Skeletal muscle satellite cell (primary cell): ENCODE data around the gene ZDHHC20.
"Not testable (repeated sequence)": the region's sequence is repeated elsewhere in the genome, so short reads cannot be mapped to it uniquely, and the experiment has no call there.

Experiments used
- H3K27me3 ChIP-seq: 2 replicates; pipeline ENCODE4 v1.7.0; 2013; ENCODE audit warnings: low read length; ENCODE audit not compliant: control insufficient read depth, insufficient read depth
- H3K36me3 ChIP-seq: 2 replicates; pipeline ENCODE4 v1.7.0; 2013; ENCODE audit warnings: mild to moderate bottlenecking, control low read depth, low read length; ENCODE audit not compliant: insufficient read depth
- H3K4me1 ChIP-seq: 2 replicates; pipeline ENCODE4 v1.7.0; 2013; ENCODE audit warnings: low read length; ENCODE audit not compliant: control insufficient read depth, insufficient read depth
- H3K4me2 ChIP-seq: 2 replicates; pipeline ENCODE4 v1.7.0; 2013; ENCODE audit warnings: mild to moderate bottlenecking, low read length
- H3K4me3 ChIP-seq: 2 replicates; pipeline ENCODE4 v1.7.0; 2013; ENCODE audit warnings: low read length
- H3K9ac ChIP-seq: 2 replicates; pipeline ENCODE4 v1.7.0; 2013; ENCODE audit warnings: mild to moderate bottlenecking, low read depth, low read length, moderate library complexity
- H3K9me3 ChIP-seq: replicated peaks from 2 replicates; pipeline ENCODE4 v1.7.0; 2013; ENCODE audit warnings: mild to moderate bottlenecking, control low read depth, low read length

The ZDHHC20 gene

DNA sequence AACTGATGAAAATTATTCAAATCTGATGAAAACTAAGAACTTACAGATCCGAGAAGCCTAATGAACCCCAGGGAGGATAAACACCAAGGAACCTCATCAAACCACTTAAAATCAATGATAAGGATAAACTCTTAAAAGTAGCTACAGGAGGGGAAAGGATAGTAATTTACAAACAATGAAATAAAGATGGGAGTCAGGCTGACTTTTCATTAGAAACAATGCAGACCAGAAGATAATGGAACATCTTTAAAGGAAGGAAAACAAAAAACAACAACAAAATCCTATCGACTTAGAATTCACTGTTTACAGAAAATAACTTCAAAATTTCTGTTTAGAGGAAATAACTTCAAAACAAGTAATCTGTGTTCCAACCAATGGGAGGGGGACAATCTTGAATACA is 73.4 kb downstream of the ZDHHC20 start:
- no peak overlapping the region for H3K4me2 ChIP-seq
- no peaks in the 10 kb centered on the region for H3K4me1 ChIP-seq
- H3K36me3 ChIP-seq: peaks cover 43% of the 10 kb centered on the region
- no peaks in the 10 kb centered on the region for H3K9me3 ChIP-seq
- H3K27me3 ChIP-seq: no peaks in the 10 kb centered on the region
- H3K9ac ChIP-seq: no peak overlapping the region
- no peak overlapping the region for H3K4me3 ChIP-seq

DNA sequence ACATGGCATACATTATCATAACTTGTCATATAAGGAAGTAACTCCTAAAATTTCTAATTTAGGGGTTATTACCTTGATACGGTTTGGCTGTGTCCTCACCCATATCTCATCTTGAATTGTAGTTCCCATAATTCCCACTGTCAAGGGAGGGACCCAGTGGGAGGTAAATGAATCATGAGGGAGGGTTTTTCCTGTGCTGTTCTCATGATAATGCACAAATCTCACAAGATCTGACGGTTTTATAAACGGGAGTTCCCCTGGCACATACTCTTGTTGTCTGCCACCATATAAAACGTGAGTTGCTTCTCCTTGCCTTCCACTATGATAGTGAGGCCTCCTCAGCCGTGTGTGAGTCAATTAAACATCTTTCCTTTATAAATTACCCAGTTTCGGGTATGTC is 76.0 kb downstream of the ZDHHC20 start:
- H3K4me1 ChIP-seq: no peaks in the 10 kb centered on the region
- no peak overlapping the region for H3K4me2 ChIP-seq
- H3K27me3 ChIP-seq: no peaks in the 10 kb centered on the region
- H3K4me3 ChIP-seq: no peak overlapping the region
- H3K36me3 ChIP-seq: peaks cover 37% of the 10 kb centered on the region
- H3K9me3 ChIP-seq: no peaks in the 10 kb centered on the region
- no peak overlapping the region for H3K9ac ChIP-seq

DNA sequence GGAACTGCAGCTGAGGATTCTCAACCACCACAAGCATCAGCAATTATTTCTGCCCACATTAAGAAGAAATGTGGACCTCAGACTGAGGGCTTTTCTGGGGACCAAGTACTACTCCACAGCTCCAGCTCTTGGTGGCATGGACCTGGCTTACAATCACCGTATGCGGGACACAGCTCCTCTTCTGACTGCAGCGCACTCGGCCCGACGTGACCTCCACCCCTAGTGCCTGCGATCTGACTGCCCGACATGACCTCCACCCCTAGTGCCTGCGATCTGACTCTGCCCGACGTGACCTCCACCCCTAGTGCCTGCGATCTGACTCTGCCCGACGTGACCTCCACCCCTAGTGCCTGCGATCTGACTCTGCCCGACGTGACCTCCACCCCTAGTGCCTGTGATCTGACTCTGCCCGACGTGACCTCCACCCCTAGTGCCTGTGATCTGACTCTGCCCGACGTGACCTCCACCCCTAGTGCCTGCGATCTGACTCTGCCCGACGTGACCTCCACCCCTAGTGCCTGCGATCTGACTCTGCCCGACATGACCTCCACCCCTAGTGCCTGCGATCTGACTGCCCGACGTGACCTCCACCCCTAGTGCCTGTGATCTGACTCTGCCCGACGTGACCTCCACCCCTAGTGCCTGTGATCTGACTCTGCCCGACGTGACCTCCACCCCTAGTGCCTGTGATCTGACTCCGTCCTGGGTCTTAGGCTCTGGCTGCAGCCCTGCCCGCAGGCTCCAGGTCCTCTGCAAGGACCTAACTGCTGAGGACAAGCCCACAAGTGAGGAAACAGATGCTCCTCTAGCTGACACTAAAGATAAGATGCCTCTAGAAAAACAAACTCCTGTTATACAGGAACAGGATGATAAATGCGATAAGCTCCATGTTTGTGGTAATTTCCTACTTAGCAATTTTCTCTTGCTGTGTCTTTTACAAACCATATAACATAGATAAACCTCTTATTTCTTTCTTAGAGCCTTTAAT is 81.8 kb downstream of the ZDHHC20 start:
- not testable (repeated sequence) for H3K4me1 ChIP-seq, H3K27me3 ChIP-seq, H3K4me3 ChIP-seq, H3K9me3 ChIP-seq, H3K9ac ChIP-seq, H3K4me2 ChIP-seq
- peaks cover 11% of the 10 kb centered on the region for H3K36me3 ChIP-seq

DNA sequence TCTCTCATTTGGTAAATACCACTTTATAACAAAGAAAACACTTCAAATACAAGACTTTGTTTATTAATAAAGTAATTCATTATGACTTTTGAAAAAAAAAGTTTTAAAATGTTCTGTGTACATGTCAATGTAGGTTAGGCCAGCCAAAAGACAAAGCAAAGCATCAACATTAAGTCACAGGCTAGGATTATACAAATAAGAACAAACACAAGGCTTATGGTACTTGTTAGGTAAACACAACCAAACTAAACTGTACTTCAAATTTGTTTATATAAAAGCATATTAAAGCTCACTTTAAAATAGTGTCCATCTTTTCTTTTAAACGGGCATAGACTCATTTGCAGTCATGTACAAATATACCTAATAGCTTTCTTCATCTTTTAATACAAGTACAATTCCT is 86.6 kb downstream of the ZDHHC20 start:
- H3K27me3 ChIP-seq: no peaks in the 10 kb centered on the region
- no peaks in the 10 kb centered on the region for H3K36me3 ChIP-seq
- H3K4me1 ChIP-seq: no peaks in the 10 kb centered on the region
- no peak overlapping the region for H3K4me3 ChIP-seq
- H3K9me3 ChIP-seq: no peaks in the 10 kb centered on the region
- H3K9ac ChIP-seq: no peak overlapping the region
- no peak overlapping the region for H3K4me2 ChIP-seq

DNA sequence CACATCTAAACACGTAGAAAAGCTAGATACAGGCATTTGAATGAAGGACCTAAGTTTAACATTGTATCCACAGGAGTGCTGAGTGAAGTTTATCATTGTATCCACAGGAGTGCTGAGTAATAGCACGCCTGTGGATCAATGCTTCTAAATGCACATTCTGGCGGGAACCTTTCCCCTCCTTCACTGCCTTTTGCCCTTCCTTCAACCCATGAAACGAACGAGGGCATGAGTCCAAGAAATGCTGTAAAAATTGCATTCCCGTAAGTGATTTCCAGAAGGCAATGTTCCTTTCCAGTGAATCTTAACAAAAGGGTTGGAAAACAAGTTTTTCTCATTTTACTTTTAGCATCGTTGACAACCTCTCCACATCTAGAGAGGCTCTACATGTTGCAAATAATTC is 88.1 kb downstream of the ZDHHC20 start:
- H3K4me3 ChIP-seq: no peak overlapping the region
- H3K27me3 ChIP-seq: no peaks in the 10 kb centered on the region
- H3K4me2 ChIP-seq: no peak overlapping the region
- no peaks in the 10 kb centered on the region for H3K36me3 ChIP-seq
- H3K9me3 ChIP-seq: no peaks in the 10 kb centered on the region
- H3K4me1 ChIP-seq: no peaks in the 10 kb centered on the region
- H3K9ac ChIP-seq: no peak overlapping the region

DNA sequence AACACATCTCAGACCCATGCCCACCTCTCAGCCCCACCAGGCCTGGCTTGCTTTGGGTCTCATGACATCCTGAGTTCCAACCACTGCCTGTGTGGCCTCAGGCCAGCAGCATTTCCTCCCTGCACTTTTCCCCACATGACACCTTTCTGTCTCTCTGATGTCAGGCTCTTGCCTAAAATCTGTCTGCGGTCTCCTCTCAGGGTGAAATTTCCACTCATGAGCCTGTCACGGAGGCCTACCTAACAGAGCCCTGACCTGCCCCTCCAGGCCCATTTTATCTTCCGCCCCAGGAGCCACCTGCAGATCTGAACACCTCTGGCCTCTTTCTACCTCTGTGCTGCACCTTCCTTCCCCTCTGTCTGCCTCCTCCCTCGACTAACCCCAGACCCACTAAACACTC is 93.5 kb downstream of the ZDHHC20 start:
- Histone ChIP-seq H3K27me3 (no peaks in the 10 kb centered on the region), H3K4me2 (no peak overlapping the region), H3K36me3 (no peaks in the 10 kb centered on the region), H3K4me1 (no peaks in the 10 kb centered on the region), H3K9me3 (no peaks in the 10 kb centered on the region), H3K9ac (no peak overlapping the region), H3K4me3 (no peak overlapping the region)

DNA sequence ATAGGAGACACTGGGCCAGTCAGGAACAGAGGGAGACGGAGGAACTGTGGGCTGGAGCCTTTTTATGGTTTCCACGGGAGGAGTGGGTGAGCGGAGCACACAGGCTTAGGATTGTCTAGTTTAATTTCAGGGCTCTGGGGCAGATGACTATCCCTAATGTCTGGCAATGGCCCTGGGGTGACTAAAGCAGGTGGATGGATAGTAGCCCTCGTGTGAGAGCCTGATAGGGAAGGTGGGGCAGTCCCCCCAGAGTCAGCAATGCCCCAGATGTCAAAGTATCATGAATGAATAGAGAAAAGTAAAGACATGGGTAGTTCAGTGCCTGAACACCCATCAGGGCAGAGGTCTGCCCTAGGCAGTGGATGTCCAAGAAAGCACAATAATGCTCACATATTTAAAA is 94.2 kb downstream of the ZDHHC20 start:
- H3K4me2 ChIP-seq: no peak overlapping the region
- H3K9ac ChIP-seq: no peak overlapping the region
- H3K9me3 ChIP-seq: no peaks in the 10 kb centered on the region
- no peak overlapping the region for H3K4me3 ChIP-seq
- no peaks in the 10 kb centered on the region for H3K36me3 ChIP-seq
- no peaks in the 10 kb centered on the region for H3K27me3 ChIP-seq
- no peaks in the 10 kb centered on the region for H3K4me1 ChIP-seq

DNA sequence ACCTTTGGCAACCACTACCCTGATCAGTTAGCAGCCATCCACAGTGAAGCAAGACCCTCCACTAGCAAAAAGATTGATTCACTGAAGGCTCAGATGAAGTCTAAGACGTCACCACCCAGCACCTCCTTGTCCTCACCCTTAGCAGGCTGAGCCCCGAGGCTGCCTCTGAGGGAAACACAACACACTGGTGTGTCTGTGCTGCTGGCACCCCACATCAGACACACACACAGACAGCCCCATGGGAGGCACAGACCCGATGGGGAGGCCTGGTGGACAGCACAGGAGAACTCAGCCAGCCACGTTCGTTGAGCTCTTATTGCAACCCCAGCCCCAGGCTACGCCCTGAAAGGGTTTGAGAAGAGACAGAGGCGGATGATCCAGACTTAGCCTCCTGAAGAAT is 94.7 kb downstream of the ZDHHC20 start:
- no peak overlapping the region for H3K4me2 ChIP-seq
- H3K4me3 ChIP-seq: no peak overlapping the region
- no peaks in the 10 kb centered on the region for H3K4me1 ChIP-seq
- no peaks in the 10 kb centered on the region for H3K9me3 ChIP-seq
- no peak overlapping the region for H3K9ac ChIP-seq
- H3K36me3 ChIP-seq: no peaks in the 10 kb centered on the region
- H3K27me3 ChIP-seq: no peaks in the 10 kb centered on the region

DNA sequence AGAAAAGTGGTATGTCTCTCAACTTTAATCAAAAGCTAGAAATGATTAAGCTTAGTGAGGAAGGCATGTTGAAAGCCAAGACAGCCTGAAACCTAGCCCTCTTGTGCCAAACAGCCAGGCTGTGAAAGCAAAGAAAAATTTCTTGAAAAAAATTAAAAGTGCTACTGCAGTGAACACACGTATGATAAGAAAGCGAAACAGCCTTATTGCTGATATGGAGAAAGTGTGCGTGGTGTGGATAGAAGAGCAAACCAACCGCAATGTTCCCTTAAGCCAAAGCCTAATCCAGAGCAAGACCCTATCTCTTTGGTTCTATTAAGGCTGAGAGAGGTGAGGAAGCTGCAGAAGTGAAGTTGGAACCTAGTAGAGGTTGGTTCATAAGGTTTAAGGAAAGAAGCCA is 96.4 kb downstream of the ZDHHC20 start:
- H3K4me3 ChIP-seq: no peak overlapping the region
- H3K9me3 ChIP-seq: no peaks in the 10 kb centered on the region
- H3K9ac ChIP-seq: no peak overlapping the region
- no peak overlapping the region for H3K4me2 ChIP-seq
- H3K36me3 ChIP-seq: no peaks in the 10 kb centered on the region
- no peaks in the 10 kb centered on the region for H3K27me3 ChIP-seq
- H3K4me1 ChIP-seq: no peaks in the 10 kb centered on the region

DNA sequence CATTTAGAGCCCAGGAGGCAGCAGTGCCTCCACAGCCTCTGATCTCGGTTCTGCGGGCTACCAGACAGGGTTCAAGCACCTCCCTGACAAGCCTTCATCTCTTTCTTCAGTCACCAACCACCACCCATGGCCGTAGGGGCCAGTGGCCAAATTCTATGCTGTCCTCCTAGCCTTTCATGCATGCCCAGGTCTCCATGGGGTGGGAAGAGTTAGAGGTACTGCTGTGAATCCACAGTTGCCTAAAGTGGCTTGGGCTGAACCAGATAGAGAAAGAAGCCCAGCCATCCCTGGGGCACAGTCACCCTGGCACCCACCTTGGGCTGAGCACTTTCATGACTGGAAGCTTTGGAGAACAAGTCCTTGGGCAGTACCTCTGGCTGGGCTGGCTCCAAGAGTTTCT is 97.4 kb downstream of the ZDHHC20 start:
- Histone ChIP-seq H3K4me3 (no peak overlapping the region), H3K27me3 (no peaks in the 10 kb centered on the region), H3K4me1 (no peaks in the 10 kb centered on the region), H3K9me3 (no peaks in the 10 kb centered on the region), H3K36me3 (no peaks in the 10 kb centered on the region), H3K9ac (no peak overlapping the region), H3K4me2 (no peak overlapping the region)

DNA sequence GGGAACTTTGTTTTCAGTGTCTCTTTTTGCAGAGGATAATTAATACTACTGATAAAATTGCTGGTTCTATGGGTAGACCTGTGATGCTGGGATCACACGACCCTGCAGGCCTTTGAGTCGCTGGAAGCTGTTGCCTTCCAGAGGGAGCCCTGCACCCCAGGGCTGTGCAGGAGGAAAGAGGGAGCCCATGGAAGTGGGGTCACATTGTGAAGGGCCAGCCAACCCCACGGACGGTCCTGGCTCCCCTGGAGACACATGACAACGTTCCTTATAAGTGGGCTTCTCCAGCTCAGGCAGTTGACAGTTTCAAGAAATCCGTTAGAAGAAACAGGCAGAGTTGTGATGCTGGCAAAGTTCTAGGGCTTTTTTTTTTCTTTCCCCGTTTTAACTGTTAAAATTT is 98.0 kb downstream of the ZDHHC20 start:
- no peaks in the 10 kb centered on the region for H3K27me3 ChIP-seq
- H3K4me1 ChIP-seq: no peaks in the 10 kb centered on the region
- no peak overlapping the region for H3K4me2 ChIP-seq
- no peak overlapping the region for H3K4me3 ChIP-seq
- H3K9ac ChIP-seq: no peak overlapping the region
- H3K36me3 ChIP-seq: no peaks in the 10 kb centered on the region
- H3K9me3 ChIP-seq: no peaks in the 10 kb centered on the region

DNA sequence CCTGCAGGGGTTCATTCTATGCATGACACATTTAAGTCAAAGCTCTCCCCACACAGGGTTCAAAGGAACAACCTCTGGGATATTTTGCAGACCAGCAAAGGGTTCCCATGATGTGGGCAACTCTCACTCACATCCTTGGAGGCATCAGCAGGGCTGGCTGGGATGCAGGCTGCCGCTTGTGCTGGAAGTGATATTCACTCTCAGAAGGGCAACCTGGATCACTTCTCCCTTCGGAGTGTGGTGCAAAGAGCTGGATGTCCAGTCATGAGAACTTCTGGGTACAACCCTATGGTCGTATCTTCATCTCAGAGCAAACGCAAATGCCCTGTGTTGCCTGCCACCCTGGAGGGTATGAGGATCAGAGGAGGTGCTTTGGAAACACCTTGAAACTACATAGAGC is 98.6 kb downstream of the ZDHHC20 start:
- no peaks in the 10 kb centered on the region for H3K9me3 ChIP-seq
- H3K4me3 ChIP-seq: no peak overlapping the region
- H3K4me2 ChIP-seq: no peak overlapping the region
- no peaks in the 10 kb centered on the region for H3K36me3 ChIP-seq
- no peaks in the 10 kb centered on the region for H3K27me3 ChIP-seq
- H3K9ac ChIP-seq: no peak overlapping the region
- H3K4me1 ChIP-seq: no peaks in the 10 kb centered on the region
